ENCODE results near the gene KCNG2.

The KCNG2 gene

GRCh38 chr18:79800371-79801180 is 2.8 kb downstream of the KCNG2 start:
- DNase-seq, result no peak

- no peak for DNase-seq
Measured at GRCh38 chr18:79801217-79801616, 3.5 kb downstream of the KCNG2 start.

- no peak for DNase-seq
Measured at GRCh38 chr18:79801641-79802040, 3.9 kb downstream of the KCNG2 start.

GRCh38 chr18:79802298-79802697 is 4.6 kb downstream of the KCNG2 start:
- no peak for DNase-seq

- DNase-seq, result no peak
Measured at GRCh38 chr18:79803611-79804051, 5.9 kb downstream of the KCNG2 start.

- no peak for DNase-seq
Measured at GRCh38 chr18:79804130-79804787, 6.5 kb downstream of the KCNG2 start.

- DNase-seq, result no peak
Measured at GRCh38 chr18:79805211-79805887, 7.6 kb downstream of the KCNG2 start.

- no peak for DNase-seq
Measured at GRCh38 chr18:79805926-79806487, 8.3 kb downstream of the KCNG2 start.

- DNase-seq, result no peak
Measured at GRCh38 chr18:79806976-79807841, 9.5 kb downstream of the KCNG2 start.

- no peak for DNase-seq
Measured at GRCh38 chr18:79809482-79810192, 11.9 kb downstream of the KCNG2 start.

GRCh38 chr18:79812052-79812451 is 14.3 kb downstream of the KCNG2 start:
- no peak for DNase-seq

- no peak for DNase-seq
Measured at GRCh38 chr18:79814373-79814772, 16.6 kb downstream of the KCNG2 start.

- DNase-seq, result no peak
Measured at GRCh38 chr18:79815657-79816056, 17.9 kb downstream of the KCNG2 start.

- DNase-seq, result no peak
Measured at GRCh38 chr18:79816092-79816491, 18.4 kb downstream of the KCNG2 start.

GRCh38 chr18:79816981-79817606 is 19.4 kb downstream of the KCNG2 start:
- DNase-seq, result no peak

GRCh38 chr18:79817607-79817998 is 19.9 kb downstream of the KCNG2 start:
- DNase-seq, result no peak

- DNase-seq, result peak; percentile 19
Measured at GRCh38 chr18:79818036-79818435, 20.3 kb downstream of the KCNG2 start.

- DNase-seq, result no peak
Measured at GRCh38 chr18:79818631-79819030, 20.9 kb downstream of the KCNG2 start.

GRCh38 chr18:79819064-79819967 is 21.6 kb downstream of the KCNG2 start:
- no peak for DNase-seq

- no peak for DNase-seq
Measured at GRCh38 chr18:79819968-79820351, 22.2 kb downstream of the KCNG2 start.
